OCI-LY3 (cell line): ENCODE measurements around the gene MKNK1.

Experiments used
- H2AFZ ChIP-seq: fragments of 200-600, 300-600 bp; shearing (Covaris generic); 2 replicates; pipeline ENCODE4 v1.6.0; 2014; ENCODE audit warnings: antibody characterized with exemption, low read depth, low read length
- H3K27ac ChIP-seq: fragments of 200-600, 300-600 bp; sonication (generic); 2 replicates; pipeline ENCODE4 v1.5.1; 2014; ENCODE audit warnings: mild to moderate bottlenecking, low read length, moderate library complexity, mixed read lengths
- H3K27me3 ChIP-seq: fragments of 200-600, 300-600 bp; sonication (generic); 2 replicates; pipeline ENCODE4 v1.6.1; 2014; ENCODE audit warnings: low read depth, low read length, mixed read lengths
- H3K36me3 ChIP-seq: fragments of 200-600, 300-600 bp; sonication (generic); replicated peaks from 2 replicates; pipeline ENCODE3; 2014; ENCODE audit warnings: low read depth, low read length, mixed read lengths
- H3K4me1 ChIP-seq: fragments of 300-600, 200-600 bp; sonication (generic); 2 replicates; pipeline ENCODE4 v1.6.1; 2014; ENCODE audit warnings: low read length, mixed read lengths
- H3K4me2 ChIP-seq: fragments of 200-600, 300-600 bp; sonication (generic); 2 replicates; pipeline ENCODE4 v1.6.1; 2014; ENCODE audit warnings: low read length, mixed read lengths
- H3K4me3 ChIP-seq: fragments of 300-600, 200-600 bp; sonication (generic); 2 replicates; pipeline ENCODE4 v1.5.1; 2014; ENCODE audit warnings: antibody characterized with exemption, mild to moderate bottlenecking, low read length, moderate library complexity
- H3K79me2 ChIP-seq: fragments of 300-600, 200-600 bp; shearing (Covaris generic); 2 replicates; pipeline ENCODE4 v1.6.1; 2014; ENCODE audit warnings: mild to moderate bottlenecking, low read length, mixed read lengths
- H3K9ac ChIP-seq: fragments of 300-600, 200-600 bp; shearing (Covaris generic); 2 replicates; pipeline ENCODE4 v1.6.0; 2014; ENCODE audit warnings: mild to moderate bottlenecking, low read length, moderate library complexity
- H3K9me3 ChIP-seq: fragments of 200-600, 300-600 bp; shearing (Covaris generic); 2 replicates; pipeline ENCODE4 v1.6.1; 2014; ENCODE audit warnings: low read length, mixed read lengths; ENCODE audit not compliant: insufficient read depth
- H4K20me1 ChIP-seq: fragments of 200-600, 300-600 bp; sonication (generic); 2 replicates; pipeline ENCODE4 v1.6.1; 2016; ENCODE audit warnings: low read length, mixed read lengths; ENCODE audit not compliant: insufficient read depth
- EZH2phosphoT487 ChIP-seq: fragments of 200-600 bp; shearing (Covaris generic); IDR thresholded peaks from 2 replicates; pipeline ENCODE4 v1.6.1; 2018; ENCODE audit warnings: antibody characterized with exemption, mixed run types, low read depth
- TF ChIP-seq, protein P1 (sequence below): fragments of 200-600, 300-600 bp; sonication (generic); IDR thresholded peaks from 2 replicates; pipeline ENCODE4 v1.5.1; 2014; ENCODE audit warnings: antibody characterized with exemption, low read length, low read depth

MKNK1 gene

GRCh38 chr1:46517932-46518498, 86.1 kb downstream of the MKNK1 start:
- Histone ChIP-seq H3K4me1 (peaks cover 21% of the 10 kb centered on the region), H3K79me2 (no peaks in the 10 kb centered on the region), H3K36me3 (no peaks in the 10 kb centered on the region), H2AFZ (no peak overlapping the region), H3K4me2 (no peak overlapping the region), H3K9me3 (no peaks in the 10 kb centered on the region), H3K9ac (no peak overlapping the region), H4K20me1 (no peaks in the 10 kb centered on the region), H3K4me3 (no peak overlapping the region), H3K27ac (no peak overlapping the region), H3K27me3 (no peaks in the 10 kb centered on the region)
- no peak for TF ChIP-seq EZH2phosphoT487
- TF ChIP-seq, protein P1, sequence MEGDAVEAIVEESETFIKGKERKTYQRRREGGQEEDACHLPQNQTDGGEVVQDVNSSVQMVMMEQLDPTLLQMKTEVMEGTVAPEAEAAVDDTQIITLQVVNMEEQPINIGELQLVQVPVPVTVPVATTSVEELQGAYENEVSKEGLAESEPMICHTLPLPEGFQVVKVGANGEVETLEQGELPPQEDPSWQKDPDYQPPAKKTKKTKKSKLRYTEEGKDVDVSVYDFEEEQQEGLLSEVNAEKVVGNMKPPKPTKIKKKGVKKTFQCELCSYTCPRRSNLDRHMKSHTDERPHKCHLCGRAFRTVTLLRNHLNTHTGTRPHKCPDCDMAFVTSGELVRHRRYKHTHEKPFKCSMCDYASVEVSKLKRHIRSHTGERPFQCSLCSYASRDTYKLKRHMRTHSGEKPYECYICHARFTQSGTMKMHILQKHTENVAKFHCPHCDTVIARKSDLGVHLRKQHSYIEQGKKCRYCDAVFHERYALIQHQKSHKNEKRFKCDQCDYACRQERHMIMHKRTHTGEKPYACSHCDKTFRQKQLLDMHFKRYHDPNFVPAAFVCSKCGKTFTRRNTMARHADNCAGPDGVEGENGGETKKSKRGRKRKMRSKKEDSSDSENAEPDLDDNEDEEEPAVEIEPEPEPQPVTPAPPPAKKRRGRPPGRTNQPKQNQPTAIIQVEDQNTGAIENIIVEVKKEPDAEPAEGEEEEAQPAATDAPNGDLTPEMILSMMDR: no peak

DNA sequence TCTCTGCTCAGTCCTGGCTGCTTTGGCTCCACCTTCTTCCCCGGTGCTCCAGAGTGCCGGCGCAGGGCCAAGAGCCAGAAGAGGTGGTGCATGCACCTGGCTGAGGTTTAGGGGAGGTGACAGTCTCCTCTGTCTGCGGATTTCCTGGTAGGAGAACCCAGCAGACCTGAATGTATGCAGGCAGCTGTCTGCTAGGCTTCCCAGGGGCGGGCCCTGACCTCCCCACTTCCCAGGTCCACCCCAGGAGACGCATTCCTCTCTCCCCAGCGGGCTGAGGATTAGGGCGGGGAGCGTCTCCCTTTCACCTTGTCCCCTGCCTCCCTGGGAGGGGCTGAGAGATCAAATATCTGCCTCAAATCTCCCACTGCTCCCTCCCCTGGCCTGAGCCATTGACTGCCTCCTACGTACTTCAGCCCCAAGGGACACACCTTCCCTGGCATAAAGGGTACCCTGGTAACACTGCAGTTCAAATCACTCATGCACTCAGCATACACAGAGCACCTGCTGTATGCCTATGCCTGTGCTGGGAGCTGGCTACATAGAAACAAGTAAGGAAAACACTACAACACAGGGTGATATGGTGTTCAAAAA, 87.0 kb downstream of the MKNK1 start:
- Histone ChIP-seq H3K9me3 (no peaks in the 10 kb centered on the region), H3K4me1 (peaks cover 17% of the 10 kb centered on the region), H3K4me3 (no peak overlapping the region), H2AFZ (no peak overlapping the region), H3K27ac (no peak overlapping the region), H3K4me2 (no peak overlapping the region), H3K27me3 (no peaks in the 10 kb centered on the region), H3K36me3 (no peaks in the 10 kb centered on the region), H3K9ac (no peak overlapping the region), H3K79me2 (no peaks in the 10 kb centered on the region), H4K20me1 (no peaks in the 10 kb centered on the region)
- TF ChIP-seq, protein P1: no peak
- TF ChIP-seq EZH2phosphoT487: no peak

GRCh38 chr1:46516200-46516950, 87.7 kb downstream of the MKNK1 start:
- peaks cover 10% of the 10 kb centered on the region for H3K4me1 ChIP-seq
- no peaks in the 10 kb centered on the region for H3K36me3 ChIP-seq
- no peaks in the 10 kb centered on the region for H3K27me3 ChIP-seq
- H3K9ac ChIP-seq: no peak overlapping the region
- no peaks in the 10 kb centered on the region for H3K9me3 ChIP-seq
- no peaks in the 10 kb centered on the region for H3K79me2 ChIP-seq
- no peak overlapping the region for H3K4me3 ChIP-seq
- TF ChIP-seq EZH2phosphoT487: no peak
- TF ChIP-seq, protein P1: no peak
- H2AFZ ChIP-seq: no peak overlapping the region
- no peak overlapping the region for H3K27ac ChIP-seq
- H4K20me1 ChIP-seq: no peaks in the 10 kb centered on the region
- H3K4me2 ChIP-seq: no peak overlapping the region

DNA sequence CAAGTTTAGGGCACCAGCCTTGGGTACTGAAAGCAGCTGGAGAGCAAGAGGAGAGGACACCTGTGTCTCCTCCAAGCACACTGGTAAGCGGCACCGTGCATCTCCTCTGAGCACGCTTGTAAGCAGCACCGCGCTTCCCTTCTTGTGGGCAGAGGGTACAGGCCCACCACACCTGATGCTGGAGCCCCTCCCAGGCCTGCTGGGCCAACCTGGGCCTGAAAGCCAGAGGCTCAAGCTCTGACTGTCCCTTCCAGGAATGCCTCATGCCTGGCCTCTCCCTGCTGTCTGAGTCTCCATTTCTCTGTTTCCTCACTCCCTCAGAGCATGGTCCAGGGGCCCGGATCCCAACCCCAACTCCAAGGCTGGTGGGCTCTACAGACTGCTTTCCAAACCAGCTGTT, 88.5 kb downstream of the MKNK1 start:
- Histone ChIP-seq H3K4me2 (no peak overlapping the region), H2AFZ (no peak overlapping the region), H3K9ac (no peak overlapping the region), H3K27me3 (no peaks in the 10 kb centered on the region), H3K36me3 (no peaks in the 10 kb centered on the region), H3K4me3 (no peak overlapping the region), H4K20me1 (no peaks in the 10 kb centered on the region), H3K9me3 (no peaks in the 10 kb centered on the region), H3K27ac (no peak overlapping the region), H3K4me1 (peaks cover 8% of the 10 kb centered on the region), H3K79me2 (no peaks in the 10 kb centered on the region)
- TF ChIP-seq, protein P1: no peak
- no peak for TF ChIP-seq EZH2phosphoT487
